HepG2 (cell line): ENCODE measurements around the gene GART. TPM values are rescaled to one million over a fixed set of nuclear protein-coding genes. Genes with fewer than 3 reads are reported as not detected.

Source experiments
- EZH2 ChIP-seq: conservative IDR thresholded peaks from 2 replicates; pipeline ENCODE4 v1.6.1; 2012; ENCODE audit warnings: mild to moderate bottlenecking, low read depth, low read length, moderate library complexity
- MYNN ChIP-seq: sonication (generic); formaldehyde crosslinking; IDR thresholded peaks from 2 replicates; pipeline ENCODE4 v1.4.0; 2020; ENCODE audit warnings: mild to moderate bottlenecking, low read depth, missing genetic modification reagents
- NRL ChIP-seq: sonication (generic); formaldehyde crosslinking; IDR thresholded peaks from 2 replicates; pipeline ENCODE4 v1.5.0; 2020; ENCODE audit warnings: missing genetic modification reagents, mild to moderate bottlenecking, moderate library complexity, borderline replicate concordance
- RARA ChIP-seq: IDR thresholded peaks from 2 replicates; pipeline ENCODE4 v1.6.1; 2016; ENCODE audit warnings: missing genetic modification reagents, missing compliant biosample characterization
- SP2 ChIP-seq: sonication (generic); formaldehyde crosslinking; IDR thresholded peaks from 2 replicates; pipeline ENCODE4 v1.5.1; 2020; ENCODE audit warnings: mild to moderate bottlenecking, missing genetic modification reagents
- ZNF891 ChIP-seq: sonication (generic); formaldehyde crosslinking; IDR thresholded peaks from 2 replicates; pipeline ENCODE4 v1.5.0; 2020; ENCODE audit warnings: mild to moderate bottlenecking, missing genetic modification reagents
- polyA plus RNA-seq, 8 experiments: library from polyadenylated mRNA; depleted of rRNA in 3 of 8; stranded (reverse) in 7 of 8; unstranded in 1 of 8; fragments of >200 nt; fragmentation: Illumina TruSeq in 4 of 8; extraction: Trizol in 4 of 8; gene quantifications; 2 replicates each; pipeline versions ENCODE4 v1.2.1 to v1.2.3, GENCODE V29; 2011 to 2016; ENCODE audit warnings: low read depth in 4 of 8, missing spikeins in 1 of 8, mixed read lengths in 1 of 8; ENCODE audit not compliant: insufficient read depth in 1 of 8
- total RNA-seq, 5 experiments: library from RNA; depleted of rRNA; stranded (reverse); fragments of >200 nt; fragmentation: Illumina TruSeq; extraction: Trizol; gene quantifications; 2 replicates each; pipeline ENCODE4 v1.2.3, GENCODE V29; 2016; ENCODE audit warnings: low read depth in 1 of 5
- TF ChIP-seq, protein P1 (sequence below): sonication (generic); formaldehyde crosslinking; IDR thresholded peaks from 2 replicates; pipeline ENCODE4 v1.9.0; 2022; ENCODE audit warnings: low read depth, missing genetic modification reagents
- TF ChIP-seq, protein P2 (sequence below): IDR thresholded peaks from 2 replicates; pipeline ENCODE4 v1.6.1; 2016; ENCODE audit warnings: low read depth, borderline replicate concordance
- TF ChIP-seq, protein P3 (sequence below): sonication (generic); formaldehyde crosslinking; IDR thresholded peaks from 2 replicates; pipeline ENCODE4 v1.8.1; 2023; ENCODE audit warnings: missing genetic modification reagents, mild to moderate bottlenecking, borderline replicate concordance
- TF ChIP-seq, protein P4 (sequence below): sonication (generic); formaldehyde crosslinking; IDR thresholded peaks from 2 replicates; pipeline ENCODE4 v1.4.0; 2020; ENCODE audit warnings: mild to moderate bottlenecking, low read depth, missing genetic modification reagents
- TF ChIP-seq, protein P5 (sequence below): sonication (generic); formaldehyde crosslinking; IDR thresholded peaks from 2 replicates; pipeline ENCODE4 v1.8.1; 2023; ENCODE audit warnings: mild to moderate bottlenecking, missing genetic modification reagents, borderline replicate concordance
- TF ChIP-seq, protein P6 (sequence below): sonication (generic); formaldehyde crosslinking; IDR thresholded peaks from 2 replicates; pipeline ENCODE4 v1.5.1; 2020; ENCODE audit warnings: mild to moderate bottlenecking, missing genetic modification reagents
- TF ChIP-seq, protein P7 (sequence below): sonication (generic); formaldehyde crosslinking; IDR thresholded peaks from 2 replicates; pipeline ENCODE4 v1.9.0; 2021; ENCODE audit warnings: mild to moderate bottlenecking, missing genetic modification reagents

GART gene
- total and polyA plus RNA-seq, 2 of the 13 experiments (the other 11 are each of a cell fraction or from before 2014, with no cell fraction given): 17.9 to 109 TPM

DNA sequence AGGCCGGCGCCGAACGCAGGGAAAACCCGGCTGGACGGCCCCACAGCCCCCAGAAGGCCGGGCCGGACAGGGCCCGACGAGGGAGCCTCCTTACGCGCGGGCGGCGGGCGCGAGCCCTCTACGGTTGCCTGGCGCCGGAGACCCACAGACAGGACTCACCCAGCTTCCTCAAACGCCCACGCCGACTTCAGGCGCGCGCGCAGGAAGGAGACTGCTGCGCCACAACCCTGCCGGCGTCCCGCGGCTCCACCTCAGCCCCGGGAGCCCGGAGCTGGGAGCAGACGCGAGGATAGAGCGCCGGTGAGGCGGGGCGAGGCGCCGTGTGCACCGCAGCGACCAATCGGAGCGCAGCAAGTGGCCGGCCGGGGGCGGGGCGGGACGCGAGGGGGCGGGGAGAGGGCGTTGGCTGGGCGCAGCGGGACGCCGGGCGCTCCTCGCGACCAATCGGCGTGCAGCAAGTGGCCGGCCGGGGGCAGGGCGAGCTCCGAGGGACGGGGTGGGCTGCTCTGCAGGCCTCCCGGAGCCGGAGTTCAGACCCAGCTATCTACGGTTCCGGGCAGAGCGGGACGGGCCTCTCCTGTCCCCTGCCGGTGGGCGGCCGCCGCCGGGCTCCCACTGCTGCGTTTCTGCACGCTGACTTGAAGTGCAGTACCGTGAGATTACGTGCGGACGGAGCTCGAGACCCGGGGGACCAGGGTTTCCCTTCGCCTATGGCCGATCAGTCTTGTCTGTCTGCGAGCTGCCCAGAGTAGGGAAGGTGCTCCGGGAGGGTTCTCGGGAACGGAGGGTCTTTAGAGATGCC, 62.0 kb downstream of the GART start, which contains the start of gene TMEM50B (continued):
- TF ChIP-seq, protein P1, sequence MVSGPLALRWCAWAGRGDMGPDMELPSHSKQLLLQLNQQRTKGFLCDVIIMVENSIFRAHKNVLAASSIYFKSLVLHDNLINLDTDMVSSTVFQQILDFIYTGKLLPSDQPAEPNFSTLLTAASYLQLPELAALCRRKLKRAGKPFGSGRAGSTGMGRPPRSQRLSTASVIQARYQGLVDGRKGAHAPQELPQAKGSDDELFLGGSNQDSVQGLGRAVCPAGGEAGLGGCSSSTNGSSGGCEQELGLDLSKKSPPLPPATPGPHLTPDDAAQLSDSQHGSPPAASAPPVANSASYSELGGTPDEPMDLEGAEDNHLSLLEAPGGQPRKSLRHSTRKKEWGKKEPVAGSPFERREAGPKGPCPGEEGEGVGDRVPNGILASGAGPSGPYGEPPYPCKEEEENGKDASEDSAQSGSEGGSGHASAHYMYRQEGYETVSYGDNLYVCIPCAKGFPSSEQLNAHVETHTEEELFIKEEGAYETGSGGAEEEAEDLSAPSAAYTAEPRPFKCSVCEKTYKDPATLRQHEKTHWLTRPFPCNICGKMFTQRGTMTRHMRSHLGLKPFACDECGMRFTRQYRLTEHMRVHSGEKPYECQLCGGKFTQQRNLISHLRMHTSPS: no peak
- no peak for TF ChIP-seq MYNN (CRISPR knock-in tag)
- TF ChIP-seq, protein P2, sequence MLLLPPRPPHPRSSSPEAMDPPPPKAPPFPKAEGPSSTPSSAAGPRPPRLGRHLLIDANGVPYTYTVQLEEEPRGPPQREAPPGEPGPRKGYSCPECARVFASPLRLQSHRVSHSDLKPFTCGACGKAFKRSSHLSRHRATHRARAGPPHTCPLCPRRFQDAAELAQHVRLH: peak; percentile 76
- TF ChIP-seq, protein P3, sequence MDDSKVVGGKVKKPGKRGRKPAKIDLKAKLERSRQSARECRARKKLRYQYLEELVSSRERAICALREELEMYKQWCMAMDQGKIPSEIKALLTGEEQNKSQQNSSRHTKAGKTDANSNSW: no peak; the same call in 1 of the 2 replicates
- TF ChIP-seq, protein P4, sequence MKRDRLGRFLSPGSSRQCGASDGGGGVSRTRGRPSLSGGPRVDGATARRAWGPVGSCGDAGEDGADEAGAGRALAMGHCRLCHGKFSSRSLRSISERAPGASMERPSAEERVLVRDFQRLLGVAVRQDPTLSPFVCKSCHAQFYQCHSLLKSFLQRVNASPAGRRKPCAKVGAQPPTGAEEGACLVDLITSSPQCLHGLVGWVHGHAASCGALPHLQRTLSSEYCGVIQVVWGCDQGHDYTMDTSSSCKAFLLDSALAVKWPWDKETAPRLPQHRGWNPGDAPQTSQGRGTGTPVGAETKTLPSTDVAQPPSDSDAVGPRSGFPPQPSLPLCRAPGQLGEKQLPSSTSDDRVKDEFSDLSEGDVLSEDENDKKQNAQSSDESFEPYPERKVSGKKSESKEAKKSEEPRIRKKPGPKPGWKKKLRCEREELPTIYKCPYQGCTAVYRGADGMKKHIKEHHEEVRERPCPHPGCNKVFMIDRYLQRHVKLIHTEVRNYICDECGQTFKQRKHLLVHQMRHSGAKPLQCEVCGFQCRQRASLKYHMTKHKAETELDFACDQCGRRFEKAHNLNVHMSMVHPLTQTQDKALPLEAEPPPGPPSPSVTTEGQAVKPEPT (CRISPR knock-in tag): no peak
- TF ChIP-seq, protein P5, sequence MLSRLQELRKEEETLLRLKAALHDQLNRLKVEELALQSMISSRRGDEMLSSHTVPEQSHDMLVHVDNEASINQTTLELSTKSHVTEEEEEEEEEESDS: no peak; the same call in 1 of the 2 replicates
- TF ChIP-seq, protein P6, sequence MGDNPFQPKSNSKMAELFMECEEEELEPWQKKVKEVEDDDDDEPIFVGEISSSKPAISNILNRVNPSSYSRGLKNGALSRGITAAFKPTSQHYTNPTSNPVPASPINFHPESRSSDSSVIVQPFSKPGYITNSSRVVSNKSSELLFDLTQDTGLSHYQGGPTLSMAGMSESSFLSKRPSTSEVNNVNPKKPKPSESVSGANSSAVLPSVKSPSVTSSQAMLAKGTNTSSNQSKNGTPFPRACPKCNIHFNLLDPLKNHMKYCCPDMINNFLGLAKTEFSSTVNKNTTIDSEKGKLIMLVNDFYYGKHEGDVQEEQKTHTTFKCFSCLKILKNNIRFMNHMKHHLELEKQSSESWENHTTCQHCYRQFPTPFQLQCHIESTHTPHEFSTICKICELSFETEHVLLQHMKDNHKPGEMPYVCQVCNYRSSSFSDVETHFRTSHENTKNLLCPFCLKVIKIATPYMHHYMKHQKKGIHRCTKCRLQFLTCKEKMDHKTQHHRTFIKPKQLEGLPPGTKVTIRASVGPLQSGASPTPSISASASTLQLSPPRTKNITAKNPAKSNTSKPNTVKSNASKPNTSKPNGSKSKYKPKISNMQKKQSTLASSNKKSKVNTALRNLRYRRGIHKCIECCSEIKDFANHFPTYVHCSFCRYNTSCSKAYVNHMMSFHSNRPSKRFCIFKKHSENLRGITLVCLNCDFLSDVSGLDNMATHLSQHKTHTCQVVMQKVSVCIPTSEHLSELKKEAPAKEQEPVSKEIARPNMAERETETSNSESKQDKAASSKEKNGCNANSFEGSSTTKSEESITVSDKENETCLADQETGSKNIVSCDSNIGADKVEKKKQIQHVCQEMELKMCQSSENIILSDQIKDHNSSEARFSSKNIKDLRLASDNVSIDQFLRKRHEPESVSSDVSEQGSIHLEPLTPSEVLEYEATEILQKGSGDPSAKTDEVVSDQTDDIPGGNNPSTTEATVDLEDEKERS (CRISPR knock-in tag): 0 out of 2 replicates have a peak, but pooled peaks have one; percentile 29
- TF ChIP-seq NRL (CRISPR knock-in tag): no peak
- no peak for TF ChIP-seq ZNF891 (CRISPR knock-in tag)
- TF ChIP-seq, protein P7, sequence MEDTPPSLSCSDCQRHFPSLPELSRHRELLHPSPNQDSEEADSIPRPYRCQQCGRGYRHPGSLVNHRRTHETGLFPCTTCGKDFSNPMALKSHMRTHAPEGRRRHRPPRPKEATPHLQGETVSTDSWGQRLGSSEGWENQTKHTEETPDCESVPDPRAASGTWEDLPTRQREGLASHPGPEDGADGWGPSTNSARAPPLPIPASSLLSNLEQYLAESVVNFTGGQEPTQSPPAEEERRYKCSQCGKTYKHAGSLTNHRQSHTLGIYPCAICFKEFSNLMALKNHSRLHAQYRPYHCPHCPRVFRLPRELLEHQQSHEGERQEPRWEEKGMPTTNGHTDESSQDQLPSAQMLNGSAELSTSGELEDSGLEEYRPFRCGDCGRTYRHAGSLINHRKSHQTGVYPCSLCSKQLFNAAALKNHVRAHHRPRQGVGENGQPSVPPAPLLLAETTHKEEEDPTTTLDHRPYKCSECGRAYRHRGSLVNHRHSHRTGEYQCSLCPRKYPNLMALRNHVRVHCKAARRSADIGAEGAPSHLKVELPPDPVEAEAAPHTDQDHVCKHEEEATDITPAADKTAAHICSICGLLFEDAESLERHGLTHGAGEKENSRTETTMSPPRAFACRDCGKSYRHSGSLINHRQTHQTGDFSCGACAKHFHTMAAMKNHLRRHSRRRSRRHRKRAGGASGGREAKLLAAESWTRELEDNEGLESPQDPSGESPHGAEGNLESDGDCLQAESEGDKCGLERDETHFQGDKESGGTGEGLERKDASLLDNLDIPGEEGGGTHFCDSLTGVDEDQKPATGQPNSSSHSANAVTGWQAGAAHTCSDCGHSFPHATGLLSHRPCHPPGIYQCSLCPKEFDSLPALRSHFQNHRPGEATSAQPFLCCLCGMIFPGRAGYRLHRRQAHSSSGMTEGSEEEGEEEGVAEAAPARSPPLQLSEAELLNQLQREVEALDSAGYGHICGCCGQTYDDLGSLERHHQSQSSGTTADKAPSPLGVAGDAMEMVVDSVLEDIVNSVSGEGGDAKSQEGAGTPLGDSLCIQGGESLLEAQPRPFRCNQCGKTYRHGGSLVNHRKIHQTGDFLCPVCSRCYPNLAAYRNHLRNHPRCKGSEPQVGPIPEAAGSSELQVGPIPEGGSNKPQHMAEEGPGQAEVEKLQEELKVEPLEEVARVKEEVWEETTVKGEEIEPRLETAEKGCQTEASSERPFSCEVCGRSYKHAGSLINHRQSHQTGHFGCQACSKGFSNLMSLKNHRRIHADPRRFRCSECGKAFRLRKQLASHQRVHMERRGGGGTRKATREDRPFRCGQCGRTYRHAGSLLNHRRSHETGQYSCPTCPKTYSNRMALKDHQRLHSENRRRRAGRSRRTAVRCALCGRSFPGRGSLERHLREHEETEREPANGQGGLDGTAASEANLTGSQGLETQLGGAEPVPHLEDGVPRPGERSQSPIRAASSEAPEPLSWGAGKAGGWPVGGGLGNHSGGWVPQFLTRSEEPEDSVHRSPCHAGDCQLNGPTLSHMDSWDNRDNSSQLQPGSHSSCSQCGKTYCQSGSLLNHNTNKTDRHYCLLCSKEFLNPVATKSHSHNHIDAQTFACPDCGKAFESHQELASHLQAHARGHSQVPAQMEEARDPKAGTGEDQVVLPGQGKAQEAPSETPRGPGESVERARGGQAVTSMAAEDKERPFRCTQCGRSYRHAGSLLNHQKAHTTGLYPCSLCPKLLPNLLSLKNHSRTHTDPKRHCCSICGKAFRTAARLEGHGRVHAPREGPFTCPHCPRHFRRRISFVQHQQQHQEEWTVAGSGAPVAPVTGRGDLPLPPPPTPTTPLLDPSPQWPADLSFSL: no peak
- no peak for TF ChIP-seq RARA (CRISPR knock-in tag)
- TF ChIP-seq EZH2: no peak
- peak; percentile 77 for TF ChIP-seq SP2 (CRISPR knock-in tag)
